VCaP (cell line): ENCODE measurements around the gene CD109.
"Not testable (repeated sequence)": the region's sequence is repeated elsewhere in the genome, so short reads cannot be mapped to it uniquely, and the experiment has no call there.

ENCODE experiments used
- H3K27ac ChIP-seq: fragments of 450-650 bp; 2 replicates; pipeline ENCODE4 v1.5.1; 2017
- CTCF ChIP-seq: fragments of 450-650 bp; conservative IDR thresholded peaks from 2 replicates; pipeline ENCODE4 v1.5.1; 2017; ENCODE audit warnings: mild to moderate bottlenecking, moderate library complexity

The CD109 gene

GRCh38 chr6:73817253-73817652 lies 121.2 kb downstream of the CD109 start:
- H3K27ac ChIP-seq: no peak overlapping the region
- TF ChIP-seq CTCF: no peak

GRCh38 chr6:73823046-73823735 lies 127.2 kb downstream of the CD109 start:
- no peak for TF ChIP-seq CTCF
- no peak overlapping the region for H3K27ac ChIP-seq

GRCh38 chr6:73823832-73824231 lies 127.8 kb downstream of the CD109 start:
- no peak for TF ChIP-seq CTCF
- no peak overlapping the region for H3K27ac ChIP-seq

GRCh38 chr6:73826571-73826970 lies 130.6 kb downstream of the CD109 start:
- H3K27ac ChIP-seq: no peak overlapping the region
- no peak for TF ChIP-seq CTCF

- TF ChIP-seq CTCF: no peak
- no peak overlapping the region for H3K27ac ChIP-seq
These were observed 134.1 kb downstream of the CD109 start for GRCh38 chr6:73830119-73830518.

- H3K27ac ChIP-seq: no peak overlapping the region
- no peak for TF ChIP-seq CTCF
These were observed 136.3 kb downstream of the CD109 start for GRCh38 chr6:73832313-73832712.

GRCh38 chr6:73844696-73845095 lies 148.7 kb downstream of the CD109 start:
- H3K27ac ChIP-seq: not testable (repeated sequence)

GRCh38 chr6:73851048-73851447 lies 155.0 kb downstream of the CD109 start:
- H3K27ac ChIP-seq: not testable (repeated sequence)
